Testis (tissue), 2 donors: ENCODE data around the gene LILRB1.

Experiments
- CTCF ChIP-seq, 3 experiments: fragments of 450-650 bp in 2 of 3; fragments of 200-600 bp in 1 of 3; sonication (generic) in 1 of 3; IDR thresholded peaks; one replicate each; pipeline ENCODE4 v1.5.1; 2016 to 2019; ENCODE audit warnings: antibody characterized with exemption in 3 of 3, mild to moderate bottlenecking in 2 of 3, moderate library complexity in 1 of 3
- POLR2A ChIP-seq: fragments of 450-650 bp; IDR thresholded peaks from one replicate; pipeline ENCODE4 v1.6.1; 2017; ENCODE audit warnings: antibody characterized with exemption, mild to moderate bottlenecking, moderate library complexity

DNA sequence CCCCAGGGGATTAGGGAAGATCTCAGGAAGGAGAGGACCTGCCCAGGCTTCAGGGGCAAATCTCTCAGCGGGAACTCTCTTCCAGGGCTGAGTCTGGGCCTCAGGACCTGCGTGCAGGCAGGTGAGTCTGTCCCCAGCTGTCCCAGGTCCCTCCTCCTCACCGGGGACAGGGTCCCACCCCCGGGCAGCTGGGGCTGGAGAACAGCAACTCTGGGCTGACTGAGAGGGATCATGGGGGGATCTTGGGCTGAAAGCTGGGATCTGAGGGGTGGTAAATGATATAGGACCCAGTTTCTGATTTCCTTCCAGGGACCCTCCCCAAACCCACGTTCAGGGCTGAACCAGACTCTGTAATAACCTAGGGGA is 22.5 kb upstream of the LILRB1 start:
- no peak for TF ChIP-seq CTCF (IDR thresholded peaks at IDR 0.05)
- no peak for TF ChIP-seq POLR2A
